CD14-positive monocyte (primary cell): Measurements from ENCODE around the gene DCLK2. TPM values are rescaled to one million over a fixed set of nuclear protein-coding genes. Genes with fewer than 3 reads are reported as not detected.

ENCODE experiments used
- DNase-seq, 3 donors: peaks; one replicate each; pipeline ENCODE4 v3.0.0-alpha.2; 2011 to 2022
- H2AFZ ChIP-seq: 2 replicates; pipeline ENCODE4 v1.6.0; 2012; ENCODE audit warnings: mild to moderate bottlenecking, low read depth, low read length, inconsistent platforms; ENCODE audit not compliant: insufficient read depth, poor library complexity, severe bottlenecking
- H3K27ac ChIP-seq, 2 donors: 1 replicate in 1 of 2; 2 replicates in 1 of 2; pipeline ENCODE4 v1.5.1; 2012 to 2013; ENCODE audit warnings: low read length in 2 of 2, control low read depth in 1 of 2, inconsistent platforms in 1 of 2, low read depth in 1 of 2, mild to moderate bottlenecking in 1 of 2
- H3K27me3 ChIP-seq, 2 donors: one replicate each; pipeline versions ENCODE4 v1.6.0 to v1.6.1; 2011 to 2013; ENCODE audit warnings: low read length in 2 of 2; ENCODE audit not compliant: control insufficient read depth in 2 of 2, insufficient read depth in 2 of 2
- H3K36me3 ChIP-seq, 2 donors: replicated peaks in 1 of 2; 1 replicate in 1 of 2; 2 replicates in 1 of 2; pipeline versions ENCODE4 v1.5.1 to v1.6.1; 2012 to 2013; ENCODE audit warnings: low read length in 2 of 2, control low read depth in 1 of 2, inconsistent platforms in 1 of 2, mild to moderate bottlenecking in 1 of 2; ENCODE audit not compliant: insufficient read depth in 2 of 2, control insufficient read depth in 1 of 2
- H3K4me1 ChIP-seq, 2 donors: 1 replicate in 1 of 2; 2 replicates in 1 of 2; pipeline versions ENCODE4 v1.5.1 to v1.6.1; 2012 to 2013; ENCODE audit warnings: low read length in 2 of 2, control low read depth in 1 of 2, inconsistent platforms in 1 of 2, mild to moderate bottlenecking in 1 of 2, moderate library complexity in 1 of 2; ENCODE audit not compliant: insufficient read depth in 2 of 2, control insufficient read depth in 1 of 2
- H3K4me2 ChIP-seq: replicated peaks from 2 replicates; pipeline ENCODE3; 2012; ENCODE audit warnings: low read length, moderate library complexity, mild to moderate bottlenecking; ENCODE audit not compliant: poor library complexity, severe bottlenecking; ENCODE audit errors: extremely low read depth
- H3K4me3 ChIP-seq, 3 experiments: fragments of 200-600 bp in 1 of 3; sonication (generic) in 1 of 3; replicated peaks in 1 of 3; 1 replicate in 2 of 3; 2 replicates in 1 of 3; pipeline ENCODE4 v1.5.1; 2011 to 2013; ENCODE audit warnings: low read length in 3 of 3, mild to moderate bottlenecking in 3 of 3, control low read depth in 2 of 3, low read depth in 2 of 3, inconsistent platforms in 1 of 3, moderate library complexity in 1 of 3
- H3K79me2 ChIP-seq: 2 replicates; pipeline ENCODE4 v1.6.0; 2012; ENCODE audit warnings: mild to moderate bottlenecking, control low read depth, inconsistent platforms, low read length, moderate library complexity; ENCODE audit not compliant: insufficient read depth
- H3K9ac ChIP-seq: 2 replicates; pipeline ENCODE4 v1.6.0; 2017; ENCODE audit warnings: low read length, mild to moderate bottlenecking; ENCODE audit not compliant: insufficient read depth, poor library complexity, severe bottlenecking
- H3K9me3 ChIP-seq, 2 donors: replicated peaks in 1 of 2; 1 replicate in 1 of 2; 2 replicates in 1 of 2; pipeline versions ENCODE4 v1.5.1 to v1.6.1; 2012 to 2013; ENCODE audit warnings: low read length in 2 of 2, control low read depth in 1 of 2; ENCODE audit not compliant: control insufficient read depth in 1 of 2, insufficient read depth in 1 of 2
- H4K20me1 ChIP-seq: 2 replicates; pipeline ENCODE4 v1.6.0; 2012; ENCODE audit warnings: mild to moderate bottlenecking, low read length, control low read depth, moderate library complexity; ENCODE audit not compliant: insufficient read depth
- H3K27ac Mint-ChIP-seq, 7 donors: one replicate each; pipeline ENCODE4 v1.8.0; 2020; ENCODE audit warnings: mild to moderate bottlenecking in 7 of 7, mixed read lengths in 7 of 7, moderate library complexity in 6 of 7, inconsistent platforms in 2 of 7
- H3K27me3 Mint-ChIP-seq, 3 donors: one replicate each; pipeline ENCODE4 v1.8.0; 2021 to 2022; ENCODE audit warnings: low read depth in 3 of 3, mild to moderate bottlenecking in 3 of 3, mixed read lengths in 3 of 3, moderate library complexity in 3 of 3, inconsistent platforms in 1 of 3
- H3K36me3 Mint-ChIP-seq, 2 donors: one replicate each; pipeline ENCODE4 v1.8.0; 2020; ENCODE audit warnings: mixed read lengths in 2 of 2, inconsistent platforms in 1 of 2, mild to moderate bottlenecking in 1 of 2
- H3K4me1 Mint-ChIP-seq: one replicate; pipeline ENCODE4 v1.8.0; 2020; ENCODE audit warnings: mild to moderate bottlenecking, mixed read lengths
- H3K4me3 Mint-ChIP-seq, 2 donors: one replicate each; pipeline ENCODE4 v1.8.0; 2020; ENCODE audit warnings: mild to moderate bottlenecking in 2 of 2, mixed read lengths in 2 of 2, moderate library complexity in 1 of 2
- H3K9me3 Mint-ChIP-seq, 7 donors: one replicate each; pipeline ENCODE4 v1.8.0; 2020 to 2022; ENCODE audit warnings: mixed read lengths in 7 of 7, mild to moderate bottlenecking in 6 of 7, moderate library complexity in 6 of 7, inconsistent platforms in 2 of 7
- CTCF ChIP-seq: fragments of 200-600 bp; IDR thresholded peaks from one replicate; pipeline ENCODE4 v1.8.0; 2022; ENCODE audit warnings: antibody characterized with exemption, mild to moderate bottlenecking
- WGBS: methylation state at CpG from one replicate; pipeline ENCODE4 v1.1.5; 2013; ENCODE audit warnings: missing lambda C conversion rate; ENCODE audit not compliant: insufficient coverage; 5-methylcytosine and 5-hydroxymethylcytosine counted together
- intact Hi-C, 2 donors: fragments of 100-400 bp; cut with micrococcal nuclease; formaldehyde crosslinking; loops; one replicate each; pipeline versions ENCODE4 v1.15.0 to v1.15.1; 2023
- polyA plus RNA-seq, 3 donors: library from polyadenylated mRNA; depleted of rRNA in 1 of 3; unstranded in 2 of 3; stranded (reverse) in 1 of 3; fragments of 300-500 nt in 2 of 3; fragments of >200 nt in 1 of 3; fragmentation: Illumina TruSeq in 2 of 3; gene quantifications; 1 replicate in 2 of 3; 2 replicates in 1 of 3; pipeline ENCODE4 v1.2.3, GENCODE V29; 2012 to 2021

The DCLK2 gene
- polyA plus RNA-seq, 3 donors: 0.13 TPM; not detected in 2

GRCh38 chr4:150242820-150243458 is 164.7 kb downstream of the DCLK2 start:
- Mint-ChIP-seq H3K9me3 (no peaks in the 10 kb centered on the region), H3K4me3 (no peak overlapping the region), H3K4me1 (no peaks in the 10 kb centered on the region), H3K27me3 (peaks cover 0 to 1% (median 0%) of the 10 kb centered on the region in 3 donors), H3K27ac (no peak overlapping the region), H3K36me3 (no peaks in the 10 kb centered on the region)
- peak; percentile 93 for TF ChIP-seq CTCF
- H3K27me3 ChIP-seq: no peaks in the 10 kb centered on the region
- H4K20me1 ChIP-seq: no peaks in the 10 kb centered on the region
- H3K79me2 ChIP-seq: no peaks in the 10 kb centered on the region
- peak overlapping the region; percentile 3 for H2AFZ ChIP-seq
- H3K4me3 ChIP-seq: no peak overlapping the region
- peak in 2 of 3 donors; percentile 3 to 15 for DNase-seq
- intact Hi-C loops: loop anchor here (10.0 kb wide), 2 partner anchors 238 to 258 kb away; no protein-coding TSS in a partner anchor
- no peak overlapping the region for H3K9ac ChIP-seq
- H3K36me3 ChIP-seq: no peaks in the 10 kb centered on the region
- H3K9me3 ChIP-seq: no peaks in the 10 kb centered on the region
- 71% methylated on average over 2 of the region's 6 CpGs for WGBS
- H3K4me2 ChIP-seq: no peak overlapping the region
- no peak overlapping the region for H3K27ac ChIP-seq
- no peaks in the 10 kb centered on the region for H3K4me1 ChIP-seq

GRCh38 chr4:150243932-150244331 is 165.7 kb downstream of the DCLK2 start:
- H3K36me3 ChIP-seq: no peaks in the 10 kb centered on the region
- no peak overlapping the region for H3K9ac ChIP-seq
- no peaks in the 10 kb centered on the region for H3K79me2 ChIP-seq
- no peaks in the 10 kb centered on the region for H3K36me3 Mint-ChIP-seq
- no peak overlapping the region for H2AFZ ChIP-seq
- H3K27me3 ChIP-seq: no peaks in the 10 kb centered on the region
- H3K4me2 ChIP-seq: no peak overlapping the region
- intact Hi-C loops: loop anchor here (10.0 kb wide), 2 partner anchors 239 to 259 kb away; no protein-coding TSS in a partner anchor
- no peaks in the 10 kb centered on the region for H4K20me1 ChIP-seq
- no peaks in the 10 kb centered on the region for H3K4me1 Mint-ChIP-seq
- WGBS: no CpG with 5 or more reads among the region's 2 CpGs
- H3K27ac ChIP-seq: no peak overlapping the region
- H3K4me3 Mint-ChIP-seq: no peak overlapping the region
- DNase-seq: no peak
- no peaks in the 10 kb centered on the region for H3K4me1 ChIP-seq
- H3K4me3 ChIP-seq: no peak overlapping the region
- TF ChIP-seq CTCF: no peak
- H3K27me3 Mint-ChIP-seq: peaks cover 0 to 4% (median 0%) of the 10 kb centered on the region in 3 donors
- no peaks in the 10 kb centered on the region for H3K9me3 ChIP-seq
- H3K27ac Mint-ChIP-seq: no peak overlapping the region
- no peaks in the 10 kb centered on the region for H3K9me3 Mint-ChIP-seq
